GM21526 (cell line): ENCODE data around the gene SAA4.
"Not testable (repeated sequence)": the region's sequence is repeated elsewhere in the genome, so short reads cannot be mapped to it uniquely, and the experiment has no call there.

ENCODE experiments used
- ATAC-seq: cut with Tn5 transposase; IDR thresholded peaks from one replicate; pipeline ENCODE4 v1.9.1; 2021; ENCODE audit warnings: moderate library complexity; ENCODE audit not compliant: unreplicated experiment, low FRiP score

SAA4 gene, protein sequence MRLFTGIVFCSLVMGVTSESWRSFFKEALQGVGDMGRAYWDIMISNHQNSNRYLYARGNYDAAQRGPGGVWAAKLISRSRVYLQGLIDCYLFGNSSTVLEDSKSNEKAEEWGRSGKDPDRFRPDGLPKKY

DNA sequence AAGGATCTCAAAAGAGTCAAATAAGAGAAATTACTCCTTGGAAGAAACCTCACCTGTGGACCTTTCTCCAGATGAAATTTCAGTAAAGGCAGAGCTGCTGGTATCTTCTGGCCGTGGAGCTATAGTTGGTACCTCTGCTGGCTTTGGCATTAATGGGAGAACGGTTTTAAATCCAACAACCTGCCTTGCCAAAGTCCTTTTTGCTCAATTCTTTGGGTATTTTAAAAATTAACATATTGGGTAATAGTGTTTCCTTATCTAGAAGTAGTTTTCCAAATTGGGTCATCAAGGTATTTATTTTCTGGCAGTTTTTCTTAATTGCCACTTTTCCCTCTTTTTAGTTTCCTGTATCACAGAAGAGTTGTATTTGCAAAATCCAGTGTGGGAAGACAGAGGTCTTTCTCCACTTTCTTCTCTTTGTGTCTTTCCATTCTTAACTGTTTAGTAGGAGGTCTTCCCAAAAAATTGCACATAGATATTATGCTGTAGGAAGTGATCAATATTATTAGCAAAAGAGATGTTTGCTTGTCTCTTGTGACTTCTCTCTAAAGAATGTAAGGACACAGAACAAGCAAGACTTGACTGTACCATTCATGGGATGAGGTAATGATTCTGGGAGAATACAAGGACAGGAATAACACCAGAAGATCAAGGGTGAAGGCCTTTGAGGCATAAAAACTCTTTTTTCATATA, at the start of gene SAA4:
TSS of gene SAA4 (minus strand) at position 139 of the 693 bp plus-strand sequence. CDS start 876 bp downstream, outside the sequence.
- ATAC-seq = no peak

DNA sequence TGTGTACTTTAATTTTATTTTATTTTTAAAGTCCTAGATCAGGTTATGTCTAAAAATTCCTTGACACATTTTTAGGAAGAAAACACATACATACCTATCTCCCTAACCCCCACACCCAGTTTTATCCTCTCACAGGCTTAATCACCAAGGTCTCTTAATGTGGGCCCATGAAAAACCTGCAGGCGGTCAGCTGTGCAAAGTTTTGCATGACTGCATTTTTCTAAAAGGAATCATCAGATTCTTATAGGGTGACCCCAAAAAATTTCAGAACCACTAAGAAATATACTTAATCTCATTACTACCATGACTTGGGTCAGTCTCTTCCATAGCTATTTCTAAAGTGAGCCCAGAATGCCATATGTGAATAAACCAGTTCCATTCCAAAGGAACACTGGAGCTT, 49.2 kb upstream of the SAA4 start:
- ATAC-seq = no peak

DNA sequence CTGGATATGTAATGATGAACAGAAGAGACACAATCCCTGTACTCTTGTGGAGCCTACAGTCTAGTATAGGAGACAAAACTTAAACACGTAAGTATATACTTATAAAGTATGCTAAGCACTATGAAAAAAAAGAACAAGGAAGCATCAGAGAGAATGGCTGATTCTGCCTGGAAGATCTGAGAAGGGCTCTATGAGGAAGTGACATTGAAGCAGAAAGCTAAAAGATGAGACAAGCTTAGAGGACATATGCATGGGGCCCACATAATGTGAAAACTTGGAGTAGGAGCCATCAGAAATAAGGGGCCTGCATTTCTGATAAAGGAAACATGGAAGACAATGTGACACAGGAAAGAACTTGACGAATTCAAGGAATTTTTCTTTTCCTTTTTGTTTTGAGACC, 46.0 kb upstream of the SAA4 start:
- ATAC-seq = no peak

DNA sequence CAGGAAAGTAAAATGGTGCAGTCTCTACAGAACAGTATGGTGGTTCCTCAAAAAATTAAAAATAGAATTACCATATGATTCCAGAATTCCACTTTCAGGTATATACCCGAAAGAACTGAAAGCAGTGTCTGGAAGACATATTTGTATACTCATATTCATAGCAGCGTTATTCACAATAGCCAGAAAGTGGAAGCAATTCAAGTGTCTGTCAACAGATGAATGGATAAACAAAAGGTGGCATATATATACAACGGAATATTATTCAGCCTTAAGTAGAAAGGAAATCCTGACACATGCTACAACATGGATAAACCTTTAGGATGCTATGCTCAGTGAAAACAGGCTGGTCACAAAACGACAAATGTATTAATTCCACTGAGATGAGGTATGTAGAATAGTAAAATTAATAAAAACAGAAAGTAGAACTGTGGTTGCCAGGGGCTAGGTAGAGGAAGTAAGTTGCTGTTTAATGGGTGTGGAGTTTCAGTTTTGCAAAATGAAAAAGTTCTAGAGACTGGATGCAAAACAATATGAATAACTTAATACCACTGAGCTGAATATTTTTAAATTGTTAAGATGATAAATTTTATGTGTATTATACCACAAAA, 43.9 kb upstream of the SAA4 start:
- peak; percentile 88 for ATAC-seq

DNA sequence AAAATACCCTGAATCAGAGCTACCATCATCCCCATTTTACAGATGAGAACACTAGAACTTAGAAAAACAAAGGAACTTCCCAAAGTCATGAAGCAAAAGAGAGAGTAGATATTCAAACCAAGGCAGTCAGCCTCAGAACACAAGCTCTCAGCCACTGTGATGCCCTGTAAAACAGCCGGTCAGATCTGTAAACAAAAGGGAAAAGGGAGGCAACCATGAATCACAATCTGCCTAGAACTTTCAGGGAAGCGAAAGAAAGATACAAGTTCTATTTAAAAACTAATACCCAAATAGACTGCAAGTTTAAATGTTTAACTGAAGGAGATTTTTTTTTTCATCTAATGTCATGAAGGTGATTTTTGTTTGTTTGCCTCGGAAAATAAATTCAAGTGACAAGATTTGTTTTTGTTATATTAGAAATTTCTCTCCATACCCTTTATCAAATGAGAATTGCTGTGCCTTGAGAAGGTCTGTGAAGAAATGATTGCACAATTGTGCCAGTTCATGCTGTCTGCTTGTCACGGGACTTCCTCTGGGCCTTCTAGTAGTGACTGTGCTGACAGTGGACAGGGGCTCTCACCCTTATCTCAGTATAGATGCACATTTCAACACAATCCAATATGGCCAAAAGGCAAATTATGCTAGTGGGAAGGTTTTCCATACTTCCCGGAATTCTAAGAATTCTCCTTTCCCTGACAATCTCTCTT, 41.1 kb upstream of the SAA4 start:
- no peak for ATAC-seq

DNA sequence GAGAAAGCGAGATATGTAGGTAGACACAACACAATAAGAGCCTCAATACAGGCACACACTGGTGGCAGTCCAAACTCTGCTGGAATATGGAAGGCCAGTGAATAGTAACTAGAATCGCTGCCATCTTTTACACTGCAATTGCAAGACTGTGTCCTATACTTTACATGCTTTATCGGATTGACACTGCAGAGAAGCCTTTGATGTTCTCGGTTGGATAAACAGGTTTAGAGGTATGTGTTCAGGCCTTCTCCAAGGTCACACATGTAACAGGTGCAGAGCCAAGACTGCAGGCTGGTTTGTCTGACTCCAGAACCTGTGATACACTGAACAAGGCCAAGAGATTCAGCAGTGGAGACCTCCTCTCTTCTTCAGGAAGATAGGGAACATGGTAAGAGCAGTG, 34.6 kb upstream of the SAA4 start:
- no peak for ATAC-seq

DNA sequence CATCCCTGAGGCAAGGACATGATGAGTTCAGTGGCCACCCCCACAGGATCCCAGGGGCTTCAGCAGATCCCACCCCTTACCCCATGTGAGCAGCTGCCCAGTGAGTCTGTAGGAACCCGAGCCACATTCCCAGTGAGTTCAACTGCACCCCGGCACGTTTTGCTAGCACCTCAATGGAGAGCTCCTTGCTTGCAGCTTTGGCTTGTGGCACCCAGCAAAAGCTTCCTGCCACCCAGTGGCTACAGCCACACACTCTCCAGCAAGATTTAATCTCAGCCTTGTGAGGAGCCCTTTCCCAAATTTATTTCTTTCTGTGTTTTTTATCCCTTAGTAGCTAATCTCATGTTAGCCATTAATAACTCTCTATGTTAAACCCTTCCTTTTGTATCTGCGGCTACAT, 33.5 kb upstream of the SAA4 start:
- no peak for ATAC-seq

DNA sequence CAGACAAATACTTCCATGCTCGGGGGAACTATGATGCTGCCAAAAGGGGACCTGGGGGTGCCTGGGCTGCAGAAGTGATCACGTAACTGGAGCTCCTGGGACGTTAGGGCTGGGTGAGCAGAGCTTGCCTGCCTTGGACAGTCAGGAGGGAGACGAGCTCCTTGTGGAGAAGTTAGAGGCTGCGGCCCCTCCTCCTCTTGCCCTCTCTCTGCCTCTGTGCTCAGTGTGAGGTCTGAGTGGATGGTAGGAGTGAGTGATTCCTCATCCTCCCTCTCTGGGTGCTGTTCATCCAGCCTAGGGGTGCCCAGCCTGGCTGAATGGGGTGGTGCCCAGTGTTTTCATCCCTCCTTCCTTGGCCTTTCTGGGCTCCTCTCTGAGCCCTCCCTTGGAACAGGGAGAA, 32.6 kb upstream of the SAA4 start:
- ATAC-seq = not testable (repeated sequence)

DNA sequence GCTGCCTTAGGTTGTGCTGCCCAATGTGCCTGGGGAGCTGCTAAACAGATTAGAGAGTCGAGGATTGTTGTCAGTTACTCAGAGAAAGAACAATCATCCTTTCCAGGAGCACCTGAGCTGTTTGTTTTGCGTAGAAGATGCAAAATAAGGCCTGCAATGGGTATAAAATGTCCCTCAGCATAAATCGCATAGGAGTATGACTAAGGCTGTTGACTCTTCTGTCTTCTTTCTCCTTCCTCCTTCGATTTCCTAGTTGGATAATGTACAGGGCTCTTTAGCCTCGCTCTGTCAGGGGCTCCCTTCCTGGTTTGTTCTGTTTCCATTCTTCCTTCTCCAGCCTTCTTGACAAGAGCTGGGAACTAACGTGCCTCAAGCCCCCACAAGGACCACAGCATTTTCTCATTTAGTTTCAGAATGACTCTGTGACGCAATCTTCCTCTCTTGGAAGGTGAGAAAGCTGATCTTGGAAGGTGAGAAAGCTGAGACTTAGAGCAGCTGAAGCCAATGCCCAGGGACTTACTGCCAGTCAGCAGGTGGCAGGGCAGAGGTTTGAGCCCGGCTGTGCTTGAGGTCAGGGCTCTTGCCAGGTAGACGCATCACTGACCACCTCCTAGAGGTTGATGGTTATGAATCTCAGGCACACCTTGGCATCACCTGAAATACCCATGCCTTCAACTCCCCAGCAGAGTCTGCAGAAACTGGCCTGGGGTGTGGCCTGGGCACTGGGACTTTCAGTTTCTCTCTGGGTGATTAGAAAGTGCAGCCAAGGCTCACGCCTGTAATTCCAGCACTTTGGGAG, 30.9 kb upstream of the SAA4 start:
- ATAC-seq = peak; percentile 45

DNA sequence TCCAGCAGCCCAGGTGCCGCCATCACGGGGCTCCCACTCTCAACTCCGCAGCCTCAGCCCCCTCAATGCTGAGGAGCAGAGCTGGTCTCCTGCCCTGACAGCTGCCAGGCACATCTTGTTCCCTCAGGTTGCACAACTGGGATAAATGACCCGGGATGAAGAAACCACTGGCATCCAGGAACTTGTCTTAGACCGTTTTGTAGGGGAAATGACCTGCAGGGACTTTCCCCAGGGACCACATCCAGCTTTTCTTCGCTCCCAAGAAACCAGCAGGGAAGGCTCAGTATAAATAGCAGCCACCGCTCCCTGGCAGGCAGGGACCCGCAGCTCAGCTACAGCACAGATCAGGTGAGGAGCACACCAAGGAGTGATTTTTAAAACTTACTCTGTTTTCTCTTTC, 29.3 kb upstream of the SAA4 start, which contains the start of gene SAA1:
TSS of gene SAA1 (plus strand) at position 316 of the 400 bp plus-strand sequence. CDS start 624 bp downstream, outside the sequence.
- no peak for ATAC-seq

DNA sequence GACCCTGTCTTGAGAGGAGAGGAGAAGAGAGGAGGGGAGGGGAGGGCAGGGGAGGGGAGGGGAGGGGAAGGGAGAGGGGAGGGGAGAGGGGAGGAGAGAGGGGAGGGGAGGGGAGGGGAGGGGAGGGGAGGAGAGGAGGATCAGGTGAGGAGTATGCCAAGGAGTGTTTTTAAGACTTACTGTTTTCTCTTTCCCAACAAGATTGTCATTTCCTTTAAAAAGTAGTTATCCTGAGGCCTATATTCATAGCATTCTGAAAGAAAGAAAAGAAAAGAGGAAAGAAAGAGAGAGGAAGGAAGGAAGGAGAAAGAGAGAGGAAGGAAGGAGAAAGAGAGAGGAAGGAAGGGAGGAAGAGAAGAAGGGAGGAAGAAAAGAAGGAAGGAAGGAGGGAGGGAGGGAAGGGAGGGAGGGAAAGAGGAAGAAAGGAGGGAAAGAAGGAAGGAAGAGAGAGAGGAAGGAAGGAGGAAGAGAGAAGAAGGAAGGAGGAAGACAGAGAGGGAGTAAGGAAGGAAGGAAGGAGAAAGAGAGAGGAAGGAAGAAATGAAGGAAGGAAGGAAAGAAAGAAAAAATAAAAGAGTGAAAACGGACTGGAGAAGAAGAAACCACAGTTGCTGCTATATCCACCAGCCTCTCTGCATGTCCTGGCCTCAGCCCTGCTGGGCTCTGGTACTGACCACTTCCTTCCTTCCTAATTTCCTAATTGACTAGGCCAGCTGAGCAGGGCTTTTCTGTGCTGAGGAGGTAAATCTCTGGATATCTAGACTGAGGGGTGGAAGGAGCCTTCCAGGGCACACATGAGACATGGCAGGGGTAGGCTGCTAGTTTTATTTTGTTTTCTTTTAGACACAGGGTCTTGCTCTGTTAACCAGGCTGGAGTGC, 28.3 kb upstream of the SAA4 start:
- ATAC-seq = no peak

DNA sequence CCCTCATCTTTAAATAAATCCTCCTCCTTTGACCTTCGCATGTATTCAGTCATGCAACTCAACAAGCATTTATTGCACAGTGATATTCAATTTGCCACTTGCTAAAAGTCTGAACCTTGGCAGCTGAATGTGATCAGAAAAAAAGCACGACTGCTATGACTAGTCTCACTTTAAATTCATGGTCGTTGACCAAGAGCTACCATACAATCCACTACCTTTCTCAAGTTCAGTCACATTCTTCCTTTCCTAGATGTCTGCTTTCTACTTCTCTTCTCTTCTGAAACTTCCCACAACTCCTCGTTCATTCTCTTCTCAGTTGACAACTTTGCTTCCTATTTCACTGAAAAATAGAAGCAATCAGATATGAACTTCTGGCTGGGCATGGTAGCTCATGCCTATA, 27.4 kb upstream of the SAA4 start:
- no peak for ATAC-seq

DNA sequence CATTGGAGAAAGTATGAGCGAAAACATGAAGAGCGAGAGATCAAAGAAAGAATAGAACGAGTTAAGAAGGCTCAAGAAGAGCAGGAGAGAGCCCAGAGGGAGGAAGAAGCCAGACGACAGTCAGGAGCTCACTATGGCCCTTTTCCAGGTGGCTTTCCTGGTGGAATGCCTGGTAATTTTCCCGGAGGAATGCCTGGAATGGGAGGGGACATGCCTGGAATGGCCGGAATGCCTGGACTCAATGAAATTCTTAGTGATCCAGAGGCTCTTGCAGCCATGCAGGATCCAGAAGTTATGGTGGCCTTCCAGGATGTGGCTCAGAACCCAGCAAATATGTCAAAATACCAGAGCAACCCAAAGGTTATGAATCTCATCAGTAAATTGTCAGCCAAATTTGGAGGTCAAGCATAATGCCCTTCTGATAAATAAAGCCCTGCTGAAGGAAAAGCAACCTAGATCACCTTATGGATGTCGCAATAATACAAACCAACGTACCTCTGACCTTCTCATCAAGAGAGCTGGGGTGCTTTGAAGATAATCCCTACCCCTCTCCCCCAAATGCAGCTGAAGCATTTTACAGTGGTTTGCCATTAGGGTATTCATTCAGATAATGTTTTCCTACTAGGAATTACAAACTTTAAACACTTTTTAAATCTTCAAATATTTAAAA, 26.2 kb upstream of the SAA4 start:
- ATAC-seq = not testable (repeated sequence)

DNA sequence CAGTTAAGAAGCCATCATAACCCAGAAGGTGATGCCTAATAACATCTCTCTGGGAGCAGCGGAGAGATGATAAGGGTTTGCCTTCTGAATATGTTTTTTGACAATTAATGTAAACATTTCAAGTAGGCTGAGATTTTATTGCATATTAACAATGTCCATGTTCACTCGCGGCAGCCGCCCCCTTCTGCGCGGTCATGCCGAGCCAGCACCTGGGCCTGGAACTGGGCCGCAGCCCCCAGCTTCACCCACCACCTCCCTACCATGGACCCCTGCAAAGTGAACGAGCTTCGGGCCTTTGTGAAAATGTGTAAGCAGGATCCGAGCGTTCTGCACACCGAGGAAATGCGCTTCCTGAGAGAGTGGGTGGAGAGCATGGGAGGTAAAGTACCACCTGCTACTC, 25.1 kb upstream of the SAA4 start:
- ATAC-seq = no peak

DNA sequence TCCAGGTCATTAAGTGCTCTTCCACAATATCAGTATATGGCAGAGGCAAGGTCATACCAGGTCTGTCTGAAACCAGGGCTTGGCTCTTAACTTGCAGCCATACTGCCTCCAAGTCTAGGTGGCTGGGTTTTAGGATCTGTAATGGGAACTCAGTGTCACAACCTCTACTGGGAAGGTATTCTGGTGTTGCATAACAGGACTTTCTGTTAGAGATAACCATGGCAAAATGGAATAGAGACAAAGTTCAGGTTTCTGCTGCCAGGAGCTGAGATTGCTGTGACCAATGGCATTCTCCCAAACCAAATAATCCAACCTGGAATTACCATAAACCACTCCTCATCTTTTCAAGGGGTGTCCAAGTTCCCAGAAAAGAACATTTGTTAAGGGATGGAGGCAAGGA, 22.7 kb upstream of the SAA4 start:
- no peak for ATAC-seq

DNA sequence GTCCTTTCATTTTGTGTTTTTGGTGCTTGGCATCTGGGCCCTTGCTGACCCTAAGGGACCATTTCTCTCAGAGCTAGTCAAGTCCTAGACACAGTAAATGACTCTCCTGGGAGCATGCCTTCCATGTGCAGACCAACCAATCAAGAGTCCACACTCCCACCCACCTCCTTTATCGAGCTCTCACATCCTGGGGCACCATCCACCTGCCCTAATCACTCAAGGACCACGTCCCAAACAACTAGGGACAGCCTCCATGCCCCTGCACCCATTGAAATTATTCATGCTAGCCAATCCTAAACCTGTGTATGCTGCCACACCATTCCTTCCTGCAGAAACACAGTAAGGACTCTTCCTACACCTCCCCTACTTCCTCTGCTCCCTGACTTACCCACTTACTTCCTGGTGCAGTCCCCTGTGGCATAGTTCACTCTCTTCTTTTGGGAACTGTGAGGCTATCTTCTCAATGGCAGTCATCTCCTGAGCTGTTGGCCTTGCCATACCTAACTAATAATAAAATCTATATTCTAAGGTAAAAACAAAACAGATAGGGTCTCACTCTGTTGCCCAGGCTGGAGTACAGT, 18.3 kb upstream of the SAA4 start:
- ATAC-seq = no peak

DNA sequence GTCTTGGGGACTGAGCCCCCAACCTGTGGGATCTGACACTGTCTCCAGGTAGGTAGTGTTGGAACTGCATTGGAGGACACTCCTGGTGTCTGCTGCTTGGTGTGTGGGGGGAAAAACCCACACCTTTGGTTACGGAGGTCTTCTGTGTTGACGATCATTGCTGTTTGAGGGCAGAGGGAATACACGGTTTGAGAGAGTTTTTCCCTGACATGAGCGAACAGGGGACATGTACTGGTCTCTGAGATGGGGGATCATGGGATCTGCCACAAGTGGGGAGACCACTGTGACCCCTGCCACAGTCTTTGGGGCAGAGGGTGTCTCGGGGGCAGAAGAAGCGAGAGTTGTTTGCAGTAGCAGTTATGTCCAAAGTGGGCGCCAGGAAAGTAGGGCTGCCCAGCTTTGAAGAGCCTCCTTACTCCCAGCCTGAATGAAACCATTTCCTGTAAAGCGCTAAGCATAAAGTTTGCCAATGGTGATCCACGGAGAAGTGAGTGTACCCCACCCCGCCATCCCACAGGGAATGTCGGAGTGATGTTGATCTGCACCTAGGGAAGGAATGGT, 17.3 kb upstream of the SAA4 start:
- ATAC-seq = no peak

DNA sequence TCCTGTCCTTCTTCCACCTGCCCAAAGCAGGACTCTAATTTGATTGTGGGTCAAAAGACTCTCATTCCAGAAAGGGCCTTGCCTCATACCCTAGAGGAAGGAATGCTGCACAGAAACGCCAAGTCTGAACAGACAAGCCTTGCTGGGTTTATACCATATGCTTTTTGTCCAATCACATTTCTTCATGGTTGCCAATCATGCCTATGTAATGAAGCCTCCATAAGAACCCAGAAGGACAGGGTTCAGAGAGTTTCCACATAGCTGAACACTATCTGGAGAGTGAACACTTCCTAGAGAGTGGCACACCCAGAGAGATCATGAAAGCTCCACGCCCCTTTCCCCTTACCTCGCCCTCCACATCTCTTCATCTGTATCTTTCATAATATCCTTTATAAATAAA, 16.6 kb upstream of the SAA4 start:
- no peak for ATAC-seq
